Measurements from ENCODE around the gene IL19. TPM values are rescaled to one million over a fixed set of nuclear protein-coding genes. Genes with fewer than 3 reads are reported as not detected.
"Not testable (repeated sequence)": the region's sequence is repeated elsewhere in the genome, so short reads cannot be mapped to it uniquely, and the experiment has no call there.

The IL19 gene
- total RNA-seq, 2 experiments from 2014 or later, result not detected

- intact Hi-C loops (cut with micrococcal nuclease; ENCODE audit: unreplicated experiment); H3K36me3 ChIP-seq (ENCODE audit: insufficient read depth, low read length); H3K4me2 ChIP-seq (ENCODE audit: low read length); BruUV-seq (replicated peaks); H3K9me3 ChIP-seq (ENCODE audit: low read length); H4K20me1 ChIP-seq (ENCODE audit: insufficient read depth, low read length); H3K4me1 ChIP-seq (ENCODE audit: insufficient read depth, low read length, poor library complexity, severe bottlenecking); H3K9me2 ChIP-seq (ENCODE audit: insufficient read depth, low read length); H3K79me2 ChIP-seq (ENCODE audit: insufficient read depth, low read depth, low read length); DNase-seq (ENCODE audit: low spot score); H3K4me3 ChIP-seq (ENCODE audit: low read depth, low read length, poor library complexity, severe bottlenecking); H3K27ac ChIP-seq (ENCODE audit: low read depth, low read length, poor library complexity, severe bottlenecking); CTCF ChIA-PET (ENCODE audit: unreplicated experiment); H2AFZ ChIP-seq (ENCODE audit: low read length): not testable (repeated sequence)
- POLR2A ChIA-PET, result interaction anchor here (1.5 kb wide), 1 partner anchor 22 kb away, joined by 4 read pairs; no protein-coding TSS in a partner anchor
These were observed 83.1 kb downstream of the IL19 start for GRCh38 chr1:206853696-206854095.

- ChIA-PET CTCF (ENCODE audit: unreplicated experiment) (no interaction called here), POLR2A (interaction anchor here (0.6 to 1.4 kb wide), 3 partner anchors 10 to 206 kb away, joined by 3 to 5 read pairs (median 4); no protein-coding TSS in a partner anchor)
- intact Hi-C loops (cut with micrococcal nuclease; ENCODE audit: unreplicated experiment), result no loop called here
These were observed 84.0 kb downstream of the IL19 start for GRCh38 chr1:206854401-206855129.

GRCh38 chr1:206855859-206856258 lies 85.3 kb downstream of the IL19 start:
- Histone ChIP-seq H3K36me3 (ENCODE audit: insufficient read depth, low read length) (no peaks in the 10 kb centered on the region), H3K27ac (ENCODE audit: low read depth, low read length, poor library complexity, severe bottlenecking) (no peak overlapping the region), H3K4me3 (ENCODE audit: low read depth, low read length, poor library complexity, severe bottlenecking) (no peak overlapping the region), H3K9me2 (ENCODE audit: insufficient read depth, low read length) (no peaks in the 10 kb centered on the region), H3K4me1 (ENCODE audit: insufficient read depth, low read length, poor library complexity, severe bottlenecking) (peaks cover 4% of the 10 kb centered on the region), H2AFZ (ENCODE audit: low read length) (no peak overlapping the region), H4K20me1 (ENCODE audit: insufficient read depth, low read length) (no peaks in the 10 kb centered on the region), H3K79me2 (ENCODE audit: insufficient read depth, low read depth, low read length) (no peaks in the 10 kb centered on the region), H3K4me2 (ENCODE audit: low read length) (no peak overlapping the region), H3K9me3 (ENCODE audit: low read length) (no peaks in the 10 kb centered on the region)
- CTCF ChIA-PET (ENCODE audit: unreplicated experiment), result no interaction called here
- POLR2A ChIA-PET, result no interaction called here
- no peak for TF ChIP-seq EZH2phosphoT487 (IDR thresholded peaks at IDR 0.05; ENCODE audit: borderline replicate concordance, low read depth, low read length)
- TF ChIP-seq CTCF (conservative IDR thresholded peaks at IDR 0.05; ENCODE audit: low read length), result no peak
- BruUV-seq (replicated peaks), result no TSS peak
- no peak for DNase-seq (ENCODE audit: low spot score)
- intact Hi-C loops (cut with micrococcal nuclease; ENCODE audit: unreplicated experiment), result no loop called here

More at GRCh38 chr1:206854401-206855129, 84.0 kb downstream of the IL19 start:
- Histone ChIP-seq H3K4me1 (ENCODE audit: insufficient read depth, low read length, poor library complexity, severe bottlenecking) (peaks cover 4% of the 10 kb centered on the region), H3K4me3 (ENCODE audit: low read depth, low read length, poor library complexity, severe bottlenecking) (no peak overlapping the region), H3K9me3 (ENCODE audit: low read length) (no peaks in the 10 kb centered on the region), H3K36me3 (ENCODE audit: insufficient read depth, low read length) (no peaks in the 10 kb centered on the region), H3K27ac (ENCODE audit: low read depth, low read length, poor library complexity, severe bottlenecking) (no peak overlapping the region), H2AFZ (ENCODE audit: low read length) (no peak overlapping the region), H3K4me2 (ENCODE audit: low read length) (no peak overlapping the region), H3K79me2 (ENCODE audit: insufficient read depth, low read depth, low read length) (no peaks in the 10 kb centered on the region), H4K20me1 (ENCODE audit: insufficient read depth, low read length) (no peaks in the 10 kb centered on the region), H3K9me2 (ENCODE audit: insufficient read depth, low read length) (no peaks in the 10 kb centered on the region)
- no peak for DNase-seq (ENCODE audit: low spot score)
- no TSS peak for BruUV-seq (replicated peaks)
- TF ChIP-seq EZH2phosphoT487 (IDR thresholded peaks at IDR 0.05; ENCODE audit: borderline replicate concordance, low read depth, low read length) (no peak), CTCF (conservative IDR thresholded peaks at IDR 0.05; ENCODE audit: low read length) (no peak)

Measured in OCI-LY7 (cell line).